HFFc6 (cell line): ENCODE results near the gene MOB2. TPM values are rescaled to one million over a fixed set of nuclear protein-coding genes. Genes with fewer than 3 reads are reported as not detected.

Source experiments
- DNase-seq: peaks from one replicate; pipeline ENCODE4 v3.0.0-alpha.2; 2018
- H3K27ac Mint-ChIP-seq: 2 replicates; pipeline ENCODE4 v1.8.0; 2020; ENCODE audit warnings: mild to moderate bottlenecking, mixed read lengths
- H3K27me3 Mint-ChIP-seq: 2 replicates; pipeline ENCODE4 v1.8.0; 2021; ENCODE audit warnings: mild to moderate bottlenecking, moderate library complexity, mixed read lengths; ENCODE audit not compliant: insufficient read depth
- H3K36me3 Mint-ChIP-seq: 2 replicates; pipeline ENCODE4 v1.8.0; 2021; ENCODE audit warnings: low read depth, mixed read lengths
- H3K4me1 Mint-ChIP-seq: 2 replicates; pipeline ENCODE4 v1.8.0; 2020; ENCODE audit warnings: low read depth, mixed read lengths
- H3K4me3 Mint-ChIP-seq: 2 replicates; pipeline ENCODE4 v1.8.0; 2020; ENCODE audit warnings: mild to moderate bottlenecking, moderate library complexity, mixed read lengths
- H3K9me3 Mint-ChIP-seq: 2 replicates; pipeline ENCODE4 v1.8.0; 2020; ENCODE audit warnings: mild to moderate bottlenecking, mixed read lengths
- long read RNA-seq: library from polyadenylated mRNA; unstranded; transcript quantifications from one replicate; pipeline ENCODE4 v2.0.0, GENCODE V29; 2019
- total RNA-seq, 6 experiments: library from RNA; stranded (reverse); fragmentation: NEBNext Ultra II Directional; extraction: Animal tissue kit (Norgen Biotek cat#: 25700); gene quantifications; 2 replicates in 1 of 6; 3 replicates in 5 of 6; pipeline ENCODE4 v1.2.3, GENCODE V29; 2021
- TF ChIP-seq, protein P1 (sequence below): fragments of 200-600 bp; sonication (generic); IDR thresholded peaks from 2 replicates; pipeline ENCODE4 v1.5.0; 2021; ENCODE audit warnings: antibody characterized with exemption, mild to moderate bottlenecking

Gene MOB2, protein sequence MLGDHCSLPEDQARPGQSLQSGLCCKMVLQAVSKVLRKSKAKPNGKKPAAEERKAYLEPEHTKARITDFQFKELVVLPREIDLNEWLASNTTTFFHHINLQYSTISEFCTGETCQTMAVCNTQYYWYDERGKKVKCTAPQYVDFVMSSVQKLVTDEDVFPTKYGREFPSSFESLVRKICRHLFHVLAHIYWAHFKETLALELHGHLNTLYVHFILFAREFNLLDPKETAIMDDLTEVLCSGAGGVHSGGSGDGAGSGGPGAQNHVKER
- 10 to 100 TPM; 19.6 to 27.4 (median 21.4) TPM for total RNA-seq
- long read RNA-seq, partial matches to known transcripts = 15 of 18 reads
- long read RNA-seq, other reads (novel, unspliced or antisense) = 3 of 18 reads

GRCh38 chr11:1486054-1486825 is at the start of gene MOB2:
Gene MOB2 (minus strand): TSS chr11:1486779. CDS start chr11:1486556, 223 bp downstream.
- no peak within 1 kb of the TSS for H3K27ac Mint-ChIP-seq
- H3K4me3 Mint-ChIP-seq = no peak within 1 kb of the TSS
- no peak for DNase-seq
- H3K27me3 Mint-ChIP-seq = no peaks in the 10 kb centered on the region; the same call in 1 of the 2 replicates
- no peaks in the 10 kb centered on the region for H3K4me1 Mint-ChIP-seq
- H3K9me3 Mint-ChIP-seq = no peaks in the 10 kb centered on the region
- TF ChIP-seq, protein P1, sequence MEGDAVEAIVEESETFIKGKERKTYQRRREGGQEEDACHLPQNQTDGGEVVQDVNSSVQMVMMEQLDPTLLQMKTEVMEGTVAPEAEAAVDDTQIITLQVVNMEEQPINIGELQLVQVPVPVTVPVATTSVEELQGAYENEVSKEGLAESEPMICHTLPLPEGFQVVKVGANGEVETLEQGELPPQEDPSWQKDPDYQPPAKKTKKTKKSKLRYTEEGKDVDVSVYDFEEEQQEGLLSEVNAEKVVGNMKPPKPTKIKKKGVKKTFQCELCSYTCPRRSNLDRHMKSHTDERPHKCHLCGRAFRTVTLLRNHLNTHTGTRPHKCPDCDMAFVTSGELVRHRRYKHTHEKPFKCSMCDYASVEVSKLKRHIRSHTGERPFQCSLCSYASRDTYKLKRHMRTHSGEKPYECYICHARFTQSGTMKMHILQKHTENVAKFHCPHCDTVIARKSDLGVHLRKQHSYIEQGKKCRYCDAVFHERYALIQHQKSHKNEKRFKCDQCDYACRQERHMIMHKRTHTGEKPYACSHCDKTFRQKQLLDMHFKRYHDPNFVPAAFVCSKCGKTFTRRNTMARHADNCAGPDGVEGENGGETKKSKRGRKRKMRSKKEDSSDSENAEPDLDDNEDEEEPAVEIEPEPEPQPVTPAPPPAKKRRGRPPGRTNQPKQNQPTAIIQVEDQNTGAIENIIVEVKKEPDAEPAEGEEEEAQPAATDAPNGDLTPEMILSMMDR = no peak
- no peaks in the 10 kb centered on the region for H3K36me3 Mint-ChIP-seq

GRCh38 chr11:1534682-1535081 is 48.1 kb upstream of the MOB2 start:
- Mint-ChIP-seq H3K27ac (no peak overlapping the region), H3K27me3 (peaks cover 18% of the 10 kb centered on the region), H3K4me1 (peaks cover 40% of the 10 kb centered on the region), H3K36me3 (no peaks in the 10 kb centered on the region), H3K9me3 (peaks cover 4% of the 10 kb centered on the region; the same call in 1 of the 2 replicates), H3K4me3 (no peak overlapping the region)
- no peak for DNase-seq
- TF ChIP-seq, protein P1 = no peak

- Mint-ChIP-seq H3K4me1 (peaks cover 40% of the 10 kb centered on the region), H3K9me3 (peaks cover 4% of the 10 kb centered on the region; the same call in 1 of the 2 replicates), H3K36me3 (no peaks in the 10 kb centered on the region), H3K27me3 (peaks cover 13% of the 10 kb centered on the region), H3K27ac (no peak overlapping the region), H3K4me3 (no peak overlapping the region)
- DNase-seq = no peak
- TF ChIP-seq, protein P1 = no peak
These were observed 47.6 kb upstream of the MOB2 start for GRCh38 chr11:1534171-1534570.

DNA sequence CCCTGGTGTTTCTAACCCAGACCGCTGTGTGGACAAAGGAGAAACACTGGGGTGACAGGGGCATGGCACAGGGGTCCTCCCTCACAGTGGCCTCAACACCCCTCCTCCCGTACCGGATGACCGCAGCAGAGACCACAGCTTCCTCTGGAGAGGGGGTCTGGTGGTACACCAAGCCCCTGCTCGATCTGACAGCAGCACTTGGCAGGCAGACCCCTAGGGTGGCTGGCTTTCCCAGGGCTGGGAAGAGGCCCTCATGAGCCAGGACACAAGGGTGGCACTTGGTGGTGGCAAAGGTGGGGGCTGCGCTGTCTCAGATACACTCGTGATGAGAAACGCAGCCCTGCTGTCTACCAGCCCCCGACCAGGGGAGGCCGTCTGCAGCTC is 46.8 kb upstream of the MOB2 start:
- H3K27ac Mint-ChIP-seq = no peak overlapping the region
- peaks cover under 1% of the 10 kb centered on the region; the same call in 1 of the 2 replicates for H3K9me3 Mint-ChIP-seq
- no peak overlapping the region for H3K4me3 Mint-ChIP-seq
- peaks cover 40% of the 10 kb centered on the region for H3K4me1 Mint-ChIP-seq
- H3K27me3 Mint-ChIP-seq = peaks cover 11% of the 10 kb centered on the region
- DNase-seq = no peak
- H3K36me3 Mint-ChIP-seq = no peaks in the 10 kb centered on the region
- TF ChIP-seq, protein P1 = no peak

DNA sequence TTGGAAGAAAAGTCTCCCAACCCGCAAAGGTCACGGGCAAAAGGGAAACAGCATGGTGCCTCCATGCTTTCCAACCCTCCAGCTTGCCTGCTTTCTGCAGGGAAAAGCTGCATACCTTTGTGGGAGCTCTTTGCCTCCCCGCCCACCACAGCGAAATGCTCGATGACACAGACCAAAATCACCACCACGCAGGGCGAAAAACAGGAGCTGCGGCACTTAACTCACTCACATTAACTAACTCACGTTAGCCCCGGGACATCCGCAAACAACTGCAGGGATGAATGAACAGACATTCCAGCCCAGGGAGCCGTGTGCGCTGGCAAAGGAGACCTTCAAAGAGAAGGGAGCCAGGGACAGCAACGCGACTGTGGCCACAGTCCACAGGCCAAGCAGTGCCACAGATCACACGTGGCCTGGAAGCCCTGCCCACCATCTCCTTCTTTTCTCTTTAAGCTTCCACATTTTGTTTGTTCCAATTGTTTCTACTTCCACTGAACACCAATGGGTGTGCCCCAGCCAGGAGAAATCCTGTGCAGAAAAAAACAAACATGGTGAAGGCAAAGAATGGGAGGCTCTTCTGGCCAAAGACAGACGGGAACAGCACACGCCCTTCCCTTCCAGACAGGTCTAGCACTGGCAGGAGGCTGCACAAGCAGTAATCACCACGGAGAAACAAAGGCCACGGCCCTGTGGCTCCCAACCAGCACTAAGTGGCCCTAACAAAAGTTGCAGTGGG is 46.2 kb upstream of the MOB2 start:
- H3K4me1 Mint-ChIP-seq = peaks cover 40% of the 10 kb centered on the region
- H3K36me3 Mint-ChIP-seq = no peaks in the 10 kb centered on the region
- peak overlapping the region; percentile 13; the same call in 1 of the 2 replicates for H3K4me3 Mint-ChIP-seq
- H3K27me3 Mint-ChIP-seq = peaks cover 6% of the 10 kb centered on the region; the same call in 1 of the 2 replicates
- H3K9me3 Mint-ChIP-seq = no peaks in the 10 kb centered on the region
- TF ChIP-seq, protein P1 = no peak
- peak overlapping the region; percentile 76; the same call in 1 of the 2 replicates for H3K27ac Mint-ChIP-seq
- no peak for DNase-seq
